Jurkat, Clone E6-1 (cell line): ENCODE data around the gene CMTM2.
"Not testable (repeated sequence)": the region's sequence is repeated elsewhere in the genome, so short reads cannot be mapped to it uniquely, and the experiment has no call there.

Experiments used
- DNase-seq: peaks from one replicate; pipeline ENCODE4 v3.0.0-alpha.2; 2011; ENCODE audit warnings: low read depth, low spot score
- H3K4me3 ChIP-seq: 2 replicates; pipeline ENCODE4 v1.5.1; 2011; ENCODE audit warnings: mild to moderate bottlenecking, low read length, control low read depth, moderate library complexity

Gene CMTM2

GRCh38 chr16:66619534-66620428, 40.5 kb downstream of the CMTM2 start:
- DNase-seq, result peak; percentile 39

GRCh38 chr16:66620429-66620795, 41.1 kb downstream of the CMTM2 start:
- no peak for DNase-seq
- H3K4me3 ChIP-seq, result no peak overlapping the region

More at GRCh38 chr16:66619534-66620428, 40.5 kb downstream of the CMTM2 start:
- no peak overlapping the region for H3K4me3 ChIP-seq

- no peak overlapping the region for H3K4me3 ChIP-seq
- no peak for DNase-seq
Measured at GRCh38 chr16:66621973-66622372, 42.7 kb downstream of the CMTM2 start.

- H3K4me3 ChIP-seq, result no peak overlapping the region
- DNase-seq, result no peak
Measured at GRCh38 chr16:66622863-66623262, 43.6 kb downstream of the CMTM2 start.

GRCh38 chr16:66623755-66624154, 44.5 kb downstream of the CMTM2 start:
- DNase-seq, result no peak
- H3K4me3 ChIP-seq, result no peak overlapping the region

- not testable (repeated sequence) for H3K4me3 ChIP-seq, DNase-seq
Measured at GRCh38 chr16:66627611-66628378, 48.5 kb downstream of the CMTM2 start.

GRCh38 chr16:66629856-66630255, 50.6 kb downstream of the CMTM2 start:
- DNase-seq, result no peak
- H3K4me3 ChIP-seq, result no peak overlapping the region

- not testable (repeated sequence) for H3K4me3 ChIP-seq
Measured at GRCh38 chr16:66630561-66631260, 51.4 kb downstream of the CMTM2 start.

GRCh38 chr16:66631558-66631957, 52.3 kb downstream of the CMTM2 start:
- DNase-seq, H3K4me3 ChIP-seq: not testable (repeated sequence)

More at GRCh38 chr16:66630561-66631260, 51.4 kb downstream of the CMTM2 start:
- DNase-seq, result not testable (repeated sequence)

GRCh38 chr16:66634527-66635196, 55.4 kb downstream of the CMTM2 start:
- DNase-seq, result no peak

GRCh38 chr16:66635406-66635805, 56.1 kb downstream of the CMTM2 start:
- DNase-seq, result no peak
- H3K4me3 ChIP-seq, result no peak overlapping the region

More at GRCh38 chr16:66634527-66635196, 55.4 kb downstream of the CMTM2 start:
- H3K4me3 ChIP-seq, result no peak overlapping the region

- no peak for DNase-seq
- no peak overlapping the region for H3K4me3 ChIP-seq
Measured at GRCh38 chr16:66636199-66636598, 56.9 kb downstream of the CMTM2 start.

- DNase-seq, result no peak
- H3K4me3 ChIP-seq, result no peak overlapping the region
Measured at GRCh38 chr16:66637806-66638205, 58.5 kb downstream of the CMTM2 start.
